ENCODE measurements around the gene BRIP1.
"Not testable (repeated sequence)": the region's sequence is repeated elsewhere in the genome, so short reads cannot be mapped to it uniquely, and the experiment has no call there.

Gene BRIP1

GRCh38 chr17:61729690-61730268, 133.5 kb downstream of the BRIP1 start:
- POLR2A ChIA-PET = interaction anchor here (0.6 kb wide), 1 partner anchor 1166 kb away, joined by 4 read pairs; no protein-coding TSS in a partner anchor
- Histone ChIP-seq H3K36me3 (ENCODE audit: control insufficient read depth in 2 of 2, insufficient read depth in 1 of 2, low read length in 2 of 2) (peaks cover 10 to 20% of the 10 kb centered on the region in 2 experiments), H3K4me3 (ENCODE audit: low read depth, low read length) (no peak overlapping the region), H3K9me3 (ENCODE audit: control insufficient read depth, insufficient read depth, low read depth, low read length) (no peaks in the 10 kb centered on the region), H3K4me1 (ENCODE audit: control insufficient read depth, insufficient read depth, low read length) (no peaks in the 10 kb centered on the region), H3K27ac (ENCODE audit: extremely low read depth, low read depth, low read length) (no peak overlapping the region)
- CTCF ChIA-PET = interaction anchor here (0.6 to 1.4 kb wide), 2 partner anchors 18 to 100 kb away, joined by 3 to 5 read pairs; no protein-coding TSS in a partner anchor
- no peak for TF ChIP-seq GFI1B (tag by site-specific recombination; IDR thresholded peaks at IDR 0.05)
- TF ChIP-seq ZNF155 (tag by site-specific recombination; IDR thresholded peaks at IDR 0.05) = no peak
- no peak for TF ChIP-seq ZNF580 (tag by site-specific recombination; IDR thresholded peaks at IDR 0.05)
- no peak for TF ChIP-seq YY1 (tag by site-specific recombination; IDR thresholded peaks at IDR 0.05)
- TF ChIP-seq ZNF302 (tag by site-specific recombination; IDR thresholded peaks at IDR 0.05; ENCODE audit: low read depth) = no peak

- peak; percentile 5; the same call in 1 of the 2 replicates for TF ChIP-seq ZNF426 (tag by site-specific recombination; IDR thresholded peaks at IDR 0.05)
- no peak for TF ChIP-seq ZBTB26 (tag by site-specific recombination; optimal IDR thresholded peaks at IDR 0.05)
- ChIA-PET POLR2A (no interaction called here), CTCF (no interaction called here)
- Histone ChIP-seq H3K27ac (ENCODE audit: extremely low read depth, low read depth, low read length) (no peak overlapping the region), H3K4me1 (ENCODE audit: control insufficient read depth, insufficient read depth, low read length) (no peaks in the 10 kb centered on the region), H3K9me3 (ENCODE audit: control insufficient read depth, insufficient read depth, low read depth, low read length) (no peaks in the 10 kb centered on the region), H3K4me3 (ENCODE audit: low read depth, low read length) (no peak overlapping the region), H3K36me3 (ENCODE audit: control insufficient read depth in 2 of 2, insufficient read depth in 1 of 2, low read length in 2 of 2) (peaks cover 10 to 20% of the 10 kb centered on the region in 2 experiments)
Measured at GRCh38 chr17:61728297-61728836, 135.0 kb downstream of the BRIP1 start.

- CTCF ChIA-PET = not testable (repeated sequence)
Measured at GRCh38 chr17:61727798-61728197, 135.5 kb downstream of the BRIP1 start.

GRCh38 chr17:61726977-61727376, 136.4 kb downstream of the BRIP1 start:
- no peak overlapping the region for H3K27ac ChIP-seq (ENCODE audit: extremely low read depth, low read depth, low read length)
- H3K4me3 ChIP-seq (ENCODE audit: low read depth, low read length) = no peak overlapping the region
- H3K9me3 ChIP-seq (ENCODE audit: control insufficient read depth, insufficient read depth, low read depth, low read length) = no peaks in the 10 kb centered on the region
- peaks cover 10 to 22% of the 10 kb centered on the region in 2 experiments for H3K36me3 ChIP-seq (ENCODE audit: control insufficient read depth in 2 of 2, insufficient read depth in 1 of 2, low read length in 2 of 2)
- CTCF ChIA-PET = no interaction called here
- H3K4me1 ChIP-seq (ENCODE audit: control insufficient read depth, insufficient read depth, low read length) = no peaks in the 10 kb centered on the region
- TF ChIP-seq WT1 (tag by site-specific recombination; IDR thresholded peaks at IDR 0.05) (no peak), ZXDB (tag by site-specific recombination; IDR thresholded peaks at IDR 0.05) (no peak), SP7 (tag by site-specific recombination; IDR thresholded peaks at IDR 0.05) (no peak), ZNF747 (tag by site-specific recombination; IDR thresholded peaks at IDR 0.05) (no peak), ZNF169 (tag by site-specific recombination; IDR thresholded peaks at IDR 0.05) (no peak), ZNF239 (tag by site-specific recombination; IDR thresholded peaks at IDR 0.05) (no peak), ZNF366 (tag by site-specific recombination; conservative IDR thresholded peaks at IDR 0.05) (no peak)
- TF ChIP-seq, protein P1, sequence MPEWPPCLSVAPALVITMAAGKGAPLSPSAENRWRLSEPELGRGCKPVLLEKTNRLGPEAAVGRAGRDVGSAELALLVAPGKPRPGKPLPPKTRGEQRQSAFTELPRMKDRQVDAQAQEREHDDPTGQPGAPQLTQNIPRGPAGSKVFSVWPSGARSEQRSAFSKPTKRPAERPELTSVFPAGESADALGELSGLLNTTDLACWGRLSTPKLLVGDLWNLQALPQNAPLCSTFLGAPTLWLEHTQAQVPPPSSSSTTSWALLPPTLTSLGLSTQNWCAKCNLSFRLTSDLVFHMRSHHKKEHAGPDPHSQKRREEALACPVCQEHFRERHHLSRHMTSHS (tag by site-specific recombination; IDR thresholded peaks at IDR 0.05) = no peak
- POLR2A ChIA-PET = no interaction called here

More at GRCh38 chr17:61727798-61728197, 135.5 kb downstream of the BRIP1 start:
- H3K9me3 ChIP-seq (ENCODE audit: control insufficient read depth, insufficient read depth, low read depth, low read length); H3K4me1 ChIP-seq (ENCODE audit: control insufficient read depth, insufficient read depth, low read length); POLR2A ChIA-PET; H3K4me3 ChIP-seq (ENCODE audit: low read depth, low read length); H3K27ac ChIP-seq (ENCODE audit: extremely low read depth, low read depth, low read length): not testable (repeated sequence)
- H3K36me3 ChIP-seq (ENCODE audit: control insufficient read depth in 2 of 2, insufficient read depth in 1 of 2, low read length in 2 of 2) = peaks cover 10 to 22% of the 10 kb centered on the region in 2 experiments
